ENCODE measurements around the gene DOCK4.

DNA sequence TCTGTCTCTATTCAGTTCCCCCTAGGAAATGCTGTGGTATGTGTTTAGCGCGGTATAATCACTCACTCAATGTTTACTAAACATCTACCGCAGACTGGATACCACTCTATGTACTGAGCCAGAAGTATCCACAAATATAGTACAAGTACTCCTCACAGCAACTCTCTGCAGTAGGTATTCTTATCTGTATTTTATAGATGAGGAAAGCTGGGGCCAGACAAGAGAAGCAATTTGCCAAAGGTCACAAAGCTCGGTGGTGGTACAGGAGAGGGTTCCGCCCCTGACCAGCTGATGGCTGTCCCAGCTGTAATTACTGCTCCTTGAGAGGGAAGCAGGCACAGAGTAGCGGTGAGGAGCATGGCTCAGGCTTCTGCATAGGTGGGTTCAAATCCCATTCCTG lies 184.1 kb downstream of the DOCK4 start:
- TF ChIP-seq, protein P1, sequence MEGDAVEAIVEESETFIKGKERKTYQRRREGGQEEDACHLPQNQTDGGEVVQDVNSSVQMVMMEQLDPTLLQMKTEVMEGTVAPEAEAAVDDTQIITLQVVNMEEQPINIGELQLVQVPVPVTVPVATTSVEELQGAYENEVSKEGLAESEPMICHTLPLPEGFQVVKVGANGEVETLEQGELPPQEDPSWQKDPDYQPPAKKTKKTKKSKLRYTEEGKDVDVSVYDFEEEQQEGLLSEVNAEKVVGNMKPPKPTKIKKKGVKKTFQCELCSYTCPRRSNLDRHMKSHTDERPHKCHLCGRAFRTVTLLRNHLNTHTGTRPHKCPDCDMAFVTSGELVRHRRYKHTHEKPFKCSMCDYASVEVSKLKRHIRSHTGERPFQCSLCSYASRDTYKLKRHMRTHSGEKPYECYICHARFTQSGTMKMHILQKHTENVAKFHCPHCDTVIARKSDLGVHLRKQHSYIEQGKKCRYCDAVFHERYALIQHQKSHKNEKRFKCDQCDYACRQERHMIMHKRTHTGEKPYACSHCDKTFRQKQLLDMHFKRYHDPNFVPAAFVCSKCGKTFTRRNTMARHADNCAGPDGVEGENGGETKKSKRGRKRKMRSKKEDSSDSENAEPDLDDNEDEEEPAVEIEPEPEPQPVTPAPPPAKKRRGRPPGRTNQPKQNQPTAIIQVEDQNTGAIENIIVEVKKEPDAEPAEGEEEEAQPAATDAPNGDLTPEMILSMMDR (IDR thresholded peaks at IDR 0.05): no peak
- TF ChIP-seq KDM1A (IDR thresholded peaks at IDR 0.05; ENCODE audit: low read depth): no peak
- TF ChIP-seq CEBPB (IDR thresholded peaks at IDR 0.05): no peak
- TF ChIP-seq RAD21 (conservative IDR thresholded peaks at IDR 0.05 in 1 of 2, IDR thresholded peaks at IDR 0.05 in 1 of 2): no peak
- TF ChIP-seq RNF2 (IDR thresholded peaks at IDR 0.05; ENCODE audit: borderline replicate concordance, low read depth): no peak
- TF ChIP-seq EP300 (IDR thresholded peaks at IDR 0.05): no peak
- TF ChIP-seq, protein P2, sequence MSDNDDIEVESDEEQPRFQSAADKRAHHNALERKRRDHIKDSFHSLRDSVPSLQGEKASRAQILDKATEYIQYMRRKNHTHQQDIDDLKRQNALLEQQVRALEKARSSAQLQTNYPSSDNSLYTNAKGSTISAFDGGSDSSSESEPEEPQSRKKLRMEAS (IDR thresholded peaks at IDR 0.05): no peak
- TF ChIP-seq, protein P3, sequence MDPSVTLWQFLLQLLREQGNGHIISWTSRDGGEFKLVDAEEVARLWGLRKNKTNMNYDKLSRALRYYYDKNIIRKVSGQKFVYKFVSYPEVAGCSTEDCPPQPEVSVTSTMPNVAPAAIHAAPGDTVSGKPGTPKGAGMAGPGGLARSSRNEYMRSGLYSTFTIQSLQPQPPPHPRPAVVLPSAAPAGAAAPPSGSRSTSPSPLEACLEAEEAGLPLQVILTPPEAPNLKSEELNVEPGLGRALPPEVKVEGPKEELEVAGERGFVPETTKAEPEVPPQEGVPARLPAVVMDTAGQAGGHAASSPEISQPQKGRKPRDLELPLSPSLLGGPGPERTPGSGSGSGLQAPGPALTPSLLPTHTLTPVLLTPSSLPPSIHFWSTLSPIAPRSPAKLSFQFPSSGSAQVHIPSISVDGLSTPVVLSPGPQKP (IDR thresholded peaks at IDR 0.05; ENCODE audit: low read depth, low read length): no peak
- no peak for TF ChIP-seq POLR2A (IDR thresholded peaks at IDR 0.05; ENCODE audit: low read length)
- TF ChIP-seq MAFK (IDR thresholded peaks at IDR 0.05; ENCODE audit: partially characterized antibody): no peak
- TF ChIP-seq SMC3 (IDR thresholded peaks at IDR 0.05): no peak
- TF ChIP-seq MAZ (IDR thresholded peaks at IDR 0.05; ENCODE audit: borderline replicate concordance, low read depth, low read length): no peak
- no peak for TF ChIP-seq CBX8 (IDR thresholded peaks at IDR 0.05)
